HCT116 (cell line): ENCODE data around the gene TRIAP1. TPM values are rescaled to one million over a fixed set of nuclear protein-coding genes. Genes with fewer than 3 reads are reported as not detected.

ENCODE experiments used
- ATAC-seq: fragments of 200-7000 bp; cut with Tn5 transposase; 2 replicates; pipeline ENCODE4 v1.9.1; 2020; ENCODE audit warnings: mild to moderate bottlenecking, moderate library complexity
- BruUV-seq: library from RNA; stranded (reverse); fragments of 400-500 nt; replicated peaks from 2 replicates; lab custom pipeline; 2021; lab: Mats Ljungman, UMichigan
- CTCF ChIA-PET: fragments of 300-600 bp; sonication (Branson Sonifier 250); formaldehyde crosslinking; loops from one replicate; lab custom pipeline; 2021; ENCODE audit warnings: antibody characterized with exemption; lab: Charles Lee
- POLR2A ChIA-PET: fragments of 300-600, 350-600 bp; sonication (Branson Sonifier 250); formaldehyde crosslinking; loops from one replicate; lab custom pipeline; 2021; ENCODE audit warnings: antibody characterized with exemption; lab: Charles Lee
- RAD21 ChIA-PET, 2 experiments: fragments of 300-600 bp; sonication (Branson Sonifier 250); formaldehyde crosslinking; loops; one replicate each; lab custom pipeline; 2023; ENCODE audit warnings: low total read pairs in 2 of 2; ENCODE audit not compliant: uncharacterized antibody in 2 of 2, unreplicated experiment in 2 of 2, low non-redundant PET in 1 of 2; lab: Charles Lee
- DNase-seq: peaks from one replicate; pipeline ENCODE4 v3.0.0-alpha.2; 2010; ENCODE audit warnings: low read depth, low spot score
- H2AFZ ChIP-seq: fragments of 200-600 bp; shearing (Covaris generic), sonication (generic); 2 replicates; pipeline ENCODE4 v1.6.1; 2017; ENCODE audit warnings: low read depth, mixed run types, mixed read lengths, antibody characterized with exemption, low read length; ENCODE audit not compliant: poor library complexity, severe bottlenecking
- H3K27ac ChIP-seq: 2 replicates; pipeline ENCODE4 v1.5.1; 2012; ENCODE audit warnings: low read depth, low read length
- H3K27me3 ChIP-seq: fragments of 200-600 bp; sonication (generic); 2 replicates; pipeline ENCODE4 v1.6.1; 2016; ENCODE audit warnings: mixed run types, low read length, mixed read lengths; ENCODE audit not compliant: insufficient read depth
- H3K36me3 ChIP-seq, 2 experiments: fragments of 200-500 bp in 1 of 2; fragments of 200-600 bp in 1 of 2; sonication (Bioruptor generic) in 1 of 2; sonication (generic) in 1 of 2; 2 replicates each; pipeline versions ENCODE4 v1.5.1 to v1.6.1; 2014 to 2016; ENCODE audit warnings: low read length in 2 of 2, inconsistent platforms in 1 of 2, mixed read lengths in 1 of 2, mixed run types in 1 of 2; ENCODE audit not compliant: insufficient read depth in 2 of 2, control insufficient read depth in 1 of 2
- H3K4me1 ChIP-seq, 2 experiments: fragments of 200-600 bp in 1 of 2; sonication (generic) in 1 of 2; 2 replicates each; pipeline versions ENCODE4 v1.5.1 to v1.6.1; 2012 to 2017; ENCODE audit warnings: low read length in 2 of 2, inconsistent platforms in 1 of 2, mild to moderate bottlenecking in 1 of 2, mixed read lengths in 1 of 2, mixed run types in 1 of 2, moderate library complexity in 1 of 2; ENCODE audit not compliant: insufficient read depth in 2 of 2, control insufficient read depth in 1 of 2
- H3K4me2 ChIP-seq: fragments of 200-600 bp; sonication (generic); 2 replicates; pipeline ENCODE4 v1.6.1; 2017; ENCODE audit warnings: mixed run types, low read length, mixed read lengths
- H3K4me3 ChIP-seq, 2 experiments: fragments of 200-600 bp in 1 of 2; sonication (generic) in 1 of 2; replicated peaks in 1 of 2; 2 replicates each; pipeline ENCODE4 v1.5.1; 2011 to 2016; ENCODE audit warnings: low read length in 2 of 2, control low read depth in 1 of 2, low read depth in 1 of 2, mild to moderate bottlenecking in 1 of 2, mixed read lengths in 1 of 2, mixed run types in 1 of 2
- H3K79me2 ChIP-seq: fragments of 200-600 bp; sonication (generic); 2 replicates; pipeline ENCODE4 v1.6.1; 2017; ENCODE audit warnings: mild to moderate bottlenecking, mixed run types, low read length, moderate library complexity, mixed read lengths; ENCODE audit not compliant: insufficient read depth
- H3K9ac ChIP-seq: fragments of 200-600 bp; sonication (generic); 2 replicates; pipeline ENCODE4 v1.6.1; 2016; ENCODE audit warnings: low read length, mixed read lengths
- H3K9me2 ChIP-seq: fragments of 200-600 bp; sonication (generic), shearing (Covaris generic); 2 replicates; pipeline ENCODE4 v1.6.1; 2017; ENCODE audit warnings: mixed run types, mild to moderate bottlenecking, moderate library complexity; ENCODE audit not compliant: insufficient read depth
- H3K9me3 ChIP-seq, 2 experiments: fragments of 200-500 bp in 1 of 2; fragments of 200-600 bp in 1 of 2; sonication (Bioruptor generic) in 1 of 2; sonication (generic) in 1 of 2; 2 replicates each; pipeline ENCODE4 v1.6.1; 2014 to 2017; ENCODE audit warnings: low read length in 2 of 2, mixed read lengths in 2 of 2, inconsistent platforms in 1 of 2, low read depth in 1 of 2, mild to moderate bottlenecking in 1 of 2, mixed run types in 1 of 2, moderate library complexity in 1 of 2; ENCODE audit not compliant: control insufficient read depth in 1 of 2, insufficient read depth in 1 of 2
- H4K20me1 ChIP-seq: fragments of 200-600 bp; sonication (generic), shearing (Covaris generic); 2 replicates; pipeline ENCODE4 v1.6.1; 2017; ENCODE audit warnings: mixed run types, mild to moderate bottlenecking, moderate library complexity; ENCODE audit not compliant: insufficient read depth
- CEBPB ChIP-seq: IDR thresholded peaks from 2 replicates; pipeline ENCODE4 v1.6.1; 2012; ENCODE audit warnings: low read depth
- EGR1 ChIP-seq: IDR thresholded peaks from 2 replicates; pipeline ENCODE4 v1.6.1; 2012; ENCODE audit warnings: low read depth
- EZH2 ChIP-seq: fragments of 200-600 bp; sonication (generic); IDR thresholded peaks from 2 replicates; pipeline ENCODE4 v1.6.1; 2017; ENCODE audit warnings: antibody characterized with exemption, mixed run types
- JUND ChIP-seq: IDR thresholded peaks from 2 replicates; pipeline ENCODE4 v1.6.1; 2012
- POLR2AphosphoS5 ChIP-seq: IDR thresholded peaks from 2 replicates; pipeline ENCODE4 v1.6.1; 2011; ENCODE audit warnings: mild to moderate bottlenecking, low read depth, low read length, moderate library complexity
- RAD21 ChIP-seq: IDR thresholded peaks from 2 replicates; pipeline ENCODE4 v1.6.1; 2012; ENCODE audit warnings: low read depth, mild to moderate bottlenecking
- REST ChIP-seq: IDR thresholded peaks from 2 replicates; pipeline ENCODE4 v1.6.1; 2012; ENCODE audit warnings: low read depth
- SIN3A ChIP-seq: IDR thresholded peaks from 2 replicates; pipeline ENCODE4 v1.6.1; 2012; ENCODE audit warnings: low read depth
- SRF ChIP-seq: IDR thresholded peaks from 2 replicates; pipeline ENCODE4 v1.6.1; 2012; ENCODE audit warnings: low read depth
- TCF7L2 ChIP-seq: IDR thresholded peaks from 2 replicates; pipeline ENCODE4 v1.7.0; 2011; ENCODE audit warnings: borderline replicate concordance, inconsistent platforms; ENCODE audit not compliant: insufficient read depth, insufficient read length; ENCODE audit errors: extremely low read depth
- ZNF274 ChIP-seq: fragments of 200-500 bp; sonication (Bioruptor generic); IDR thresholded peaks from 2 replicates; pipeline ENCODE4 v1.6.1; 2014; ENCODE audit warnings: mild to moderate bottlenecking, low read depth, low read length, inconsistent platforms
- intact Hi-C: fragments of 100-400 bp; cut with micrococcal nuclease; formaldehyde crosslinking; loops from 2 replicates; pipeline ENCODE4 v1.10.0; 2022
- total RNA-seq: library from RNA; stranded (reverse); gene quantifications from one replicate; pipeline ENCODE4 v1.2.1, GENCODE V29; 2021; ENCODE audit not compliant: unreplicated experiment

Gene TRIAP1
- total RNA-seq, 1 experiment from 2014 or later: 40.3 TPM

- ChIA-PET POLR2A (no interaction called here), RAD21 (no interaction called here), CTCF (no interaction called here)
- Histone ChIP-seq H2AFZ (no peak overlapping the region), H3K79me2 (peaks cover 79% of the 10 kb centered on the region), H3K36me3 (peaks cover 68 to 75% of the 10 kb centered on the region in 2 experiments), H3K4me2 (no peak overlapping the region), H3K27me3 (no peaks in the 10 kb centered on the region), H3K27ac (no peak overlapping the region), H3K4me3 (no peak overlapping the region), H3K4me1 (peaks cover 0 to 4% of the 10 kb centered on the region in 2 experiments; a peak in 1 of 4 replicates), H3K9me3 (no peaks in the 10 kb centered on the region), H3K9ac (no peak overlapping the region), H3K9me2 (no peaks in the 10 kb centered on the region), H4K20me1 (peaks cover 28% of the 10 kb centered on the region)
- ATAC-seq: no peak
- intact Hi-C loops: no loop called here
- BruUV-seq: no TSS peak
- DNase-seq: no peak
- TF ChIP-seq CEBPB (no peak), ZNF274 (no peak), SIN3A (no peak), RAD21 (no peak), SRF (no peak), EGR1 (no peak), JUND (no peak), EZH2 (no peak), REST (no peak), POLR2AphosphoS5 (no peak; the same call in 1 of the 2 replicates), TCF7L2 (no peak)
- TF ChIP-seq, all 23 proteins: peak for 0
These were observed 16.0 kb upstream of the TRIAP1 start for GRCh38 chr12:120462099-120462640.
